Measurements from ENCODE around the gene PRKG1.

DNA sequence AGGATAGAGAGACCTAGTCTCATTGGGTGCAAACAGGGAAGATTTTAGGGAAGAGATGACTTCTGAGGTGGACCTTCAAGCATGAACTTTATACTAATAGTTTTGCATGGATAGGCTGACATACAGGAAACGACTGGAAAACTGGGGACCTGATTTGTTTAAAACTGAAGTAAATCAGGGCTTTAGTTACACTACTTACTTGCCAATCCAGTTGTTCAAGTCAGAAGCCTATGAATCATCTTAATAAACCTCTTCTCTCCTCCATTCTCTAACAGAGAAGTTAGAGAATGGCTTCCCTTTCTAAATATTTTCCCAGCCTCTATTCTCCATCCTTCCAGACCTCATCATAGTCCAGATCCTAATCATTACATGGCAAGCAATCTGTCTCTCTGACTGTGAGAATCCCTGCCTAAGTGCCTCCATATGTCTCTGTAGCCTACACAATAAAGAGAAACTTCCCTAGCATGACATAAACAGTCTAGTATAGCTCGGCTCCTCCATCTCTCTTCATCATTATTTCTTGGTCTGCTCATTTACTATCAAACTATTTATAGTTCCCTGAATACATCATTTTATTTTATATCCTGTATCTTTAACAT, 55.8 kb downstream of the PRKG1 start:
- TF ChIP-seq CREB1 (IDR thresholded peaks at IDR 0.05; ENCODE audit: low read depth) (no peak), CEBPB (IDR thresholded peaks at IDR 0.05) (no peak), RAD21 (IDR thresholded peaks at IDR 0.05; ENCODE audit: low read depth) (no peak)

All from Ishikawa (cell line).